ENCODE results near the gene COL12A1. TPM values are rescaled to one million over a fixed set of nuclear protein-coding genes. Genes with fewer than 3 reads are reported as not detected.

The COL12A1 gene
- total and polyA plus RNA-seq, 2 of the 13 experiments (the other 11 are each of a cell fraction or from before 2014, with no cell fraction given) = 0.02 TPM; not detected in 1

DNA sequence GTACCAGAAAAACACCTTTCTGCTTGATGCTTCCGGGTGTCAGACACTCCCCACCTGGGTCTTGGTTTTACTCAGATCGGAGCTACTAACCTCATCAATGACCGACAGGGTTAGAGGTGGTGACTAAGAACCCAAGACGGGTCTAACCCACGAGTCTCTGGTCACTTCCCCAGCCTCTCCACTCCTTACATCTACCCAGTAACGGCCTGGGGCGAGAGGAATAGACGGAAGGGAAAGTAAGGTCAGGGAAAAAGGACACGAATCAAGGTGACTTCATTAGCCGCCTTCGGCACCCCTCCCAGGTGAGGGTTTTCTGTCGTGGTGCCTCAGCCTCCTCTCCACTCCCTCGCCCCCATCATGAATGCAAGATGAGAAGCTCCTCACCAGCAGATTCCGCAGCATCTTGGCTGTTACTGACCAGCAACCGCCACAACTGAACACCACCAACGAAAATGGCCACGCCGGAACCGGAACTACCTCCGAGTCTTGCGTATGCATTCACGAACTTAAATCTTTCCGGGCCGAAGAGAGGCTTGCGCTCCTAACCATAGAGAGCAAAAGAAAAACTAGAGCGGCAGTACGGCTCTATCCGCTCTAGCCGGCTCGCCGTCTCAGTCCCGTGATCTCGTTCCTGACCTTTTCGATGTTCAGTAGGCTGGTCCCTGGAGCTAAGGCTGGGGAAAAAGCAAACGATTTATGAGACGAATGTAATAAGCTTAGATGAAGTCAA is 37.6 kb upstream of the COL12A1 start, which contains the start of gene COX7A2 (continued):
- TF ChIP-seq, protein P1, sequence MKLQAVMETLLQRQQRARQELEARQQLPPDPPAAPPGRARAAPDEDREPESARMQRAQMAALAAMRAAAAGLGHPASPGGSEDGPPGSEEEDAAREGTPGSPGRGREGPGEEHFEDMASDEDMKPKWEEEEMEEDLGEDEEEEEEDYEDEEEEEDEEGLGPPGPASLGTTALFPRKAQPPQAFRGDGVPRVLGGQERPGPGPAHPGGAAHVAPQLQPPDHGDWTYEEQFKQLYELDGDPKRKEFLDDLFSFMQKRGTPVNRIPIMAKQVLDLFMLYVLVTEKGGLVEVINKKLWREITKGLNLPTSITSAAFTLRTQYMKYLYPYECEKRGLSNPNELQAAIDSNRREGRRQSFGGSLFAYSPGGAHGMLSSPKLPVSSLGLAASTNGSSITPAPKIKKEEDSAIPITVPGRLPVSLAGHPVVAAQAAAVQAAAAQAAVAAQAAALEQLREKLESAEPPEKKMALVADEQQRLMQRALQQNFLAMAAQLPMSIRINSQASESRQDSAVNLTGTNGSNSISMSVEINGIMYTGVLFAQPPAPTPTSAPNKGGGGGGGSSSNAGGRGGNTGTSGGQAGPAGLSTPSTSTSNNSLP (IDR thresholded peaks at IDR 0.05; ENCODE audit: low read depth, low read length) = peak; percentile 43; the same call in 1 of the 2 replicates
- peak; percentile 55; the same call in 1 of the 2 replicates for TF ChIP-seq ZNF788 (CRISPR knock-in tag; IDR thresholded peaks at IDR 0.05; ENCODE audit: borderline replicate concordance)
- no peak for TF ChIP-seq ZBTB3 (CRISPR knock-in tag; IDR thresholded peaks at IDR 0.05; ENCODE audit: borderline replicate concordance, low read depth)
- TF ChIP-seq MYC (CRISPR knock-in tag; IDR thresholded peaks at IDR 0.05; ENCODE audit: borderline replicate concordance) = 0 out of 2 replicates have a peak, but pooled peaks have one; percentile 61
- TF ChIP-seq ATM (IDR thresholded peaks at IDR 0.05; ENCODE audit: borderline replicate concordance) = no peak
- TF ChIP-seq, protein P2, sequence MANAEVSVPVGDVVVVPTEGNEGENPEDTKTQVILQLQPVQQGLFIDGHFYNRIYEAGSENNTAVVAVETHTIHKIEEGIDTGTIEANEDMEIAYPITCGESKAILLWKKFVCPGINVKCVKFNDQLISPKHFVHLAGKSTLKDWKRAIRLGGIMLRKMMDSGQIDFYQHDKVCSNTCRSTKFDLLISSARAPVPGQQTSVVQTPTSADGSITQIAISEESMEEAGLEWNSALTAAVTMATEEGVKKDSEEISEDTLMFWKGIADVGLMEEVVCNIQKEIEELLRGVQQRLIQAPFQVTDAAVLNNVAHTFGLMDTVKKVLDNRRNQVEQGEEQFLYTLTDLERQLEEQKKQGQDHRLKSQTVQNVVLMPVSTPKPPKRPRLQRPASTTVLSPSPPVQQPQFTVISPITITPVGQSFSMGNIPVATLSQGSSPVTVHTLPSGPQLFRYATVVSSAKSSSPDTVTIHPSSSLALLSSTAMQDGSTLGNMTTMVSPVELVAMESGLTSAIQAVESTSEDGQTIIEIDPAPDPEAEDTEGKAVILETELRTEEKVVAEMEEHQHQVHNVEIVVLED (CRISPR knock-in tag; IDR thresholded peaks at IDR 0.05; ENCODE audit: borderline replicate concordance) = peak; percentile 93
- TF ChIP-seq, protein P3, sequence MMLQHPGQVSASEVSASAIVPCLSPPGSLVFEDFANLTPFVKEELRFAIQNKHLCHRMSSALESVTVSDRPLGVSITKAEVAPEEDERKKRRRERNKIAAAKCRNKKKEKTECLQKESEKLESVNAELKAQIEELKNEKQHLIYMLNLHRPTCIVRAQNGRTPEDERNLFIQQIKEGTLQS (CRISPR knock-in tag; IDR thresholded peaks at IDR 0.05) = 0 out of 2 replicates have a peak, but pooled peaks have one; percentile 18
- no peak for TF ChIP-seq HNRNPL (IDR thresholded peaks at IDR 0.05; ENCODE audit: low read depth, low read length)
- no peak for TF ChIP-seq STAT5B (CRISPR knock-in tag; IDR thresholded peaks at IDR 0.05)
- TF ChIP-seq ISX (CRISPR knock-in tag; conservative IDR thresholded peaks at IDR 0.05) = no peak
- TF ChIP-seq FOXJ3 (CRISPR knock-in tag; IDR thresholded peaks at IDR 0.05; ENCODE audit: borderline replicate concordance) = peak; percentile 14; the same call in 1 of the 2 replicates
- no peak for TF ChIP-seq ZC3H13 (CRISPR knock-in tag; IDR thresholded peaks at IDR 0.05)
- TF ChIP-seq EP300 (IDR thresholded peaks at IDR 0.05; ENCODE audit: low read depth in 2 of 2, low read length in 2 of 2) = peak; percentile 35 to 40; a peak in 2 of 4 replicates
- TF ChIP-seq EP300 (CRISPR knock-in tag; IDR thresholded peaks at IDR 0.05; ENCODE audit: borderline replicate concordance) = no peak
- TF ChIP-seq NR2F1 (CRISPR knock-in tag; IDR thresholded peaks at IDR 0.05) = peak; percentile 71 to 87
- no peak for TF ChIP-seq ZNF446 (CRISPR knock-in tag; IDR thresholded peaks at IDR 0.05)
- TF ChIP-seq, protein P4, sequence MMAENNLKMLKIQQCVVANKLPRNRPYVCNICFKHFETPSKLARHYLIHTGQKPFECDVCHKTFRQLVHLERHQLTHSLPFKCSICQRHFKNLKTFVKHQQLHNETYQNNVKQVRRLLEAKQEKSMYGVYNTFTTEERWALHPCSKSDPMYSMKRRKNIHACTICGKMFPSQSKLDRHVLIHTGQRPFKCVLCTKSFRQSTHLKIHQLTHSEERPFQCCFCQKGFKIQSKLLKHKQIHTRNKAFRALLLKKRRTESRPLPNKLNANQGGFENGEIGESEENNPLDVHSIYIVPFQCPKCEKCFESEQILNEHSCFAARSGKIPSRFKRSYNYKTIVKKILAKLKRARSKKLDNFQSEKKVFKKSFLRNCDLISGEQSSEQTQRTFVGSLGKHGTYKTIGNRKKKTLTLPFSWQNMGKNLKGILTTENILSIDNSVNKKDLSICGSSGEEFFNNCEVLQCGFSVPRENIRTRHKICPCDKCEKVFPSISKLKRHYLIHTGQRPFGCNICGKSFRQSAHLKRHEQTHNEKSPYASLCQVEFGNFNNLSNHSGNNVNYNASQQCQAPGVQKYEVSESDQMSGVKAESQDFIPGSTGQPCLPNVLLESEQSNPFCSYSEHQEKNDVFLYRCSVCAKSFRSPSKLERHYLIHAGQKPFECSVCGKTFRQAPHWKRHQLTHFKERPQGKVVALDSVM (CRISPR knock-in tag; IDR thresholded peaks at IDR 0.05) = peak; percentile 49; the same call in 1 of the 2 replicates
- peak; percentile 78 for TF ChIP-seq PHF5A (CRISPR knock-in tag; IDR thresholded peaks at IDR 0.05; ENCODE audit: low read depth, unreplicated experiment)
- peak; percentile 39; the same call in 1 of the 2 replicates for TF ChIP-seq HNF4A (CRISPR knock-in tag; IDR thresholded peaks at IDR 0.05)
- no peak for TF ChIP-seq TBP (CRISPR knock-in tag; IDR thresholded peaks at IDR 0.05)
- no peak; the same call in 1 of the 2 replicates for TF ChIP-seq GTF2F1 (IDR thresholded peaks at IDR 0.05; ENCODE audit: low read length)
- TF ChIP-seq MYNN (CRISPR knock-in tag; IDR thresholded peaks at IDR 0.05; ENCODE audit: low read depth) = 0 out of 2 replicates have a peak, but pooled peaks have one; percentile 30
- TF ChIP-seq AGO2 (optimal IDR thresholded peaks at IDR 0.05; ENCODE audit: low read depth, low read length) = no peak
- TF ChIP-seq ZNF549 (CRISPR knock-in tag; IDR thresholded peaks at IDR 0.05) = no peak
